Measurements from ENCODE around the gene PTH1R.

PTH1R gene

DNA sequence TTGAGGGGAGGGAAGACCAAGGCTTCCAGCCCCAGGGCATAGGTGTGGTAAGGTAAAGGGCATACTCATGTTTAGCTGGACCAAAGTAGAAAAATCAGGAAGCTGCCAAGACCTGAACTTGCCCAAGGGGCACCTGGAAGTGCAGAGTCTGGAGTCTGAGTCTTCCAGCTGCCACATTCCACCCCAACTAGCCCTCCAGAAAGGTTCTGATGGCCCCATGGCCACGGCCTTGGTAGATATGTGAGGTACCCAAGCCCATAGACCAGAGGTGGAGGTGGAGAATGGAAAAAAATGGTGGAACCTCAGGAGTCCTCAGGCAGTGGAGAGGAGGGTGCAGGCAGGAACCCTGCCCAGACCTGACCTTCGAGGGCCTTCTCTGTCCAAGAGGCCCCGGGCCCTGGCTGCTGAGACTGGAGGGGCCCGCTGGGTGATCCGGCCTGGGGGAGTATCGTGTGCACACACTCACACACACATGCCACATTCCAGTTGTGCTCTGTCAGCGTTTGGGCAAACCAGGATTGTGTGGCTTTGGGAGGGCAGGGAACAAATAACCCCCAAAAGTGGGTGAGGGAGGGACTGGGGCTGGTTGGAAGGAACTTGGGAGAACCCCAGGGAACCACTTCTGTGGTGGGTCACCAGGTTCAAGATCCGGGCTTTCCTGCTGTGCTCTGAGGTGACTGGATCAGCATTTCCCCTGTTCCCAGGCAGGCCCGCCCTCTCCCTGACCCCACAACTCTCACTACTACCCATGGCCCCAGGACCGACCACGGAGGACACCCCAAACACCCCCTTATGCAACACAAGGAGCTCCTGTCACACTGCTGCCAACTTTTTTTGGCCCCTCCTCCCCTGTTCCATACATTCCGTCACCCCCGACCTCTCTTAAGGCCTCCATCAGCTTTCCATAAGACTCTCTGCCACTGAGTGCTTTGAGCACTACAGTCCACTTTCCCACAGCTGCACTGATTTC, 25.9 kb upstream of the PTH1R start:
- no peak for ATAC-seq (ENCODE audit: insufficient read depth, low read depth)

DNA sequence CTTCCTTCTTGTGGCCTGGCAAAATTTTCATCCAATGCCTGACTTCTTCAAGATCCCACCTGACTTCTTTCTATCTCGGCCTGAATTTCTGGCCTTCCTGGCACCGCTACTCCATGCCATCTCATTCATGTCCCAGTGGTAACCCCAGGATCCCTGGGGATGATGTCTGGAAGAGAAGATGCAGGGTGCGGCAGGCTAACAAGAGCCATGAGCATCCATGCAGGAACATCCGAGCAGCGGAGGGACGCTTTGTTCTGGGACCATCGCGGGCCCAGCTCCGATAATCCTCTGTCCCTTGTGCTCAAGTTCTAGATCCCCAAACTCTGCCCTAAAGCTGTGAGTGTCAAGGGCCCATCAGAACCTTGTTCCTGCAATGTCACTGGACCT, 25.2 kb upstream of the PTH1R start:
- H3K4me3 ChIP-seq (ENCODE audit: low read depth in 1 of 2, low read length in 2 of 2) = no peak overlapping the region
- H4K20me1 ChIP-seq (ENCODE audit: insufficient read depth, low read length) = no peaks in the 10 kb centered on the region
- no peaks in the 10 kb centered on the region for H3K36me3 ChIP-seq (ENCODE audit: insufficient read depth, low read length)
- H2AFZ ChIP-seq (ENCODE audit: low read depth, low read length) = no peak overlapping the region
- H3K27me3 ChIP-seq (ENCODE audit: insufficient read depth, low read length, poor library complexity) = no peaks in the 10 kb centered on the region
- no peaks in the 10 kb centered on the region for H3K4me1 ChIP-seq (ENCODE audit: insufficient read depth, low read length)
- no peak overlapping the region for H3K9ac ChIP-seq (ENCODE audit: low read depth, low read length)
- no peak for TF ChIP-seq CTCF (IDR thresholded peaks at IDR 0.05; ENCODE audit: borderline replicate concordance, extremely low read depth, low read length, poor library complexity, severe bottlenecking)
- TF ChIP-seq EZH2 (IDR thresholded peaks at IDR 0.05; ENCODE audit: borderline replicate concordance, low read depth, low read length, severe bottlenecking) = no peak
- H3K9me3 ChIP-seq (ENCODE audit: insufficient read depth, low read length, severe bottlenecking) = no peaks in the 10 kb centered on the region
- no peaks in the 10 kb centered on the region for H3K79me2 ChIP-seq (ENCODE audit: insufficient read depth, low read length)
- ATAC-seq (ENCODE audit: insufficient read depth, low read depth) (no peak), DNase-seq (no peak)
- no peak overlapping the region for H3K27ac ChIP-seq (ENCODE audit: low read length)
- H3K4me2 ChIP-seq (ENCODE audit: insufficient read depth, low read length) = no peak overlapping the region

More for the DNA sequence above, 25.9 kb upstream of the PTH1R start:
- Histone ChIP-seq H3K4me1 (ENCODE audit: insufficient read depth, low read length) (no peaks in the 10 kb centered on the region), H4K20me1 (ENCODE audit: insufficient read depth, low read length) (no peaks in the 10 kb centered on the region), H3K9ac (ENCODE audit: low read depth, low read length) (no peak overlapping the region), H3K79me2 (ENCODE audit: insufficient read depth, low read length) (no peaks in the 10 kb centered on the region), H3K4me3 (ENCODE audit: low read depth in 1 of 2, low read length in 2 of 2) (no peak overlapping the region), H3K9me3 (ENCODE audit: insufficient read depth, low read length, severe bottlenecking) (no peaks in the 10 kb centered on the region), H3K27ac (ENCODE audit: low read length) (no peak overlapping the region), H3K4me2 (ENCODE audit: insufficient read depth, low read length) (no peak overlapping the region), H2AFZ (ENCODE audit: low read depth, low read length) (no peak overlapping the region), H3K36me3 (ENCODE audit: insufficient read depth, low read length) (no peaks in the 10 kb centered on the region), H3K27me3 (ENCODE audit: insufficient read depth, low read length, poor library complexity) (no peaks in the 10 kb centered on the region)
- no peak for DNase-seq
- TF ChIP-seq EZH2 (IDR thresholded peaks at IDR 0.05; ENCODE audit: borderline replicate concordance, low read depth, low read length, severe bottlenecking) (no peak), CTCF (IDR thresholded peaks at IDR 0.05; ENCODE audit: borderline replicate concordance, extremely low read depth, low read length, poor library complexity, severe bottlenecking) (no peak)

- no peaks in the 10 kb centered on the region for H3K4me1 ChIP-seq (ENCODE audit: insufficient read depth, low read length)
- ATAC-seq (ENCODE audit: insufficient read depth, low read depth) (no peak), DNase-seq (no peak)
- no peak overlapping the region for H3K27ac ChIP-seq (ENCODE audit: low read length)
- H3K4me2 ChIP-seq (ENCODE audit: insufficient read depth, low read length) = no peak overlapping the region
- no peak overlapping the region for H3K4me3 ChIP-seq (ENCODE audit: low read depth in 1 of 2, low read length in 2 of 2)
- TF ChIP-seq EZH2 (IDR thresholded peaks at IDR 0.05; ENCODE audit: borderline replicate concordance, low read depth, low read length, severe bottlenecking) = no peak
- no peak for TF ChIP-seq CTCF (IDR thresholded peaks at IDR 0.05; ENCODE audit: borderline replicate concordance, extremely low read depth, low read length, poor library complexity, severe bottlenecking)
- no peaks in the 10 kb centered on the region for H3K79me2 ChIP-seq (ENCODE audit: insufficient read depth, low read length)
- H2AFZ ChIP-seq (ENCODE audit: low read depth, low read length) = no peak overlapping the region
- H3K9me3 ChIP-seq (ENCODE audit: insufficient read depth, low read length, severe bottlenecking) = no peaks in the 10 kb centered on the region
- no peak overlapping the region for H3K9ac ChIP-seq (ENCODE audit: low read depth, low read length)
- H3K36me3 ChIP-seq (ENCODE audit: insufficient read depth, low read length) = no peaks in the 10 kb centered on the region
- no peaks in the 10 kb centered on the region for H3K27me3 ChIP-seq (ENCODE audit: insufficient read depth, low read length, poor library complexity)
- no peaks in the 10 kb centered on the region for H4K20me1 ChIP-seq (ENCODE audit: insufficient read depth, low read length)
Measured at GRCh38 chr3:46852839-46853355, 24.6 kb upstream of the PTH1R start.
